GM23338 (cell line): ENCODE results near the gene SMIM28. TPM values are rescaled to one million over a fixed set of nuclear protein-coding genes. Genes with fewer than 3 reads are reported as not detected.

Source experiments
- EZH2phosphoT487 ChIP-seq: fragments of 200-600 bp; sonication (generic); IDR thresholded peaks from one replicate; pipeline ENCODE4 v1.8.1; 2018; ENCODE audit warnings: antibody characterized with exemption; ENCODE audit not compliant: unreplicated experiment
- JUNB ChIP-seq: IDR thresholded peaks from one replicate; pipeline ENCODE4 v1.6.1; 2016; ENCODE audit warnings: antibody characterized with exemption; ENCODE audit not compliant: unreplicated experiment
- NANOG ChIP-seq: IDR thresholded peaks from 2 replicates; pipeline ENCODE4 v1.6.1; 2016; ENCODE audit warnings: antibody characterized with exemption, borderline replicate concordance
- STAT1 ChIP-seq: IDR thresholded peaks from one replicate; pipeline ENCODE4 v1.6.1; 2016; ENCODE audit warnings: antibody characterized with exemption; ENCODE audit not compliant: unreplicated experiment
- ZNF114 ChIP-seq: fragments of 250-450 bp; sonication (Bioruptor Pico); IDR thresholded peaks from 2 replicates; pipeline ENCODE4 v1.5.0; 2020; ENCODE audit warnings: mild to moderate bottlenecking, moderate library complexity
- polyA plus RNA-seq: library from polyadenylated mRNA; unstranded; fragments of >200 nt; fragmentation: Nextera tagmentation; extraction: Ambion mirVana; gene quantifications from 2 replicates; pipeline ENCODE4 v1.2.1, GENCODE V29; 2016
- total RNA-seq: library from RNA; depleted of rRNA; stranded (reverse); fragments of >200 nt; shearing (Covaris generic); gene quantifications from 2 replicates; pipeline ENCODE4 v1.2.3, GENCODE V29; 2014
- TF ChIP-seq, protein P1 (sequence below): fragments of 250-450 bp; sonication (Bioruptor Pico); IDR thresholded peaks from 2 replicates; pipeline ENCODE4 v1.5.0; 2020; ENCODE audit warnings: mild to moderate bottlenecking, moderate library complexity
- TF ChIP-seq, protein P2 (sequence below): IDR thresholded peaks from 2 replicates; pipeline ENCODE4 v1.6.1; 2016; ENCODE audit warnings: antibody characterized with exemption
- TF ChIP-seq, protein P3 (sequence below), 2 experiments: fragments of 200-600 bp in 1 of 2; sonication (generic) in 1 of 2; conservative IDR thresholded peaks; 2 replicates each; pipeline versions ENCODE4 v1.5.1 to v1.6.1; 2016 to 2017; ENCODE audit warnings: antibody characterized with exemption in 2 of 2, low read depth in 2 of 2, mild to moderate bottlenecking in 2 of 2, moderate library complexity in 1 of 2

The SMIM28 gene
- total and polyA plus RNA-seq, 2 experiments from 2014 or later: not detected

DNA sequence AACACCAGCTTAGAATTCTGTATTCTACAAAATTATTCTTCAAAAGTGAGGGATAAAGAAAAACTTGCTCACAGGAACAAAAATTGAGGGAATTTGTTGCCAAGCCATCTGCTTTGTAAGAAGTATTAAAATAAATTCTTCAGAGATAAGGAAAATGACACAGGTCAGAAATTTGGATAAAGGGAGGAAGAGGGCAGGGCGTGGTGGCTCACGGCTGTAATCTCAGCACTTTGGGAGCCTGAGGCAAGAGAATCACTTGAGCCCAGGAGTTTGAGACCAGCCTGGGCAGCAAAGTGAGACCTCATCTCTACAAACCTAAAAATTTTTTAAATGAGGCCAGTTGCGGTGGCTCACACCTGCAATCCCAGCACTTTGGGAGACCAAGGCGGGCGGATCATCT, 11.8 kb downstream of the SMIM28 start (continued):
- TF ChIP-seq, protein P1, sequence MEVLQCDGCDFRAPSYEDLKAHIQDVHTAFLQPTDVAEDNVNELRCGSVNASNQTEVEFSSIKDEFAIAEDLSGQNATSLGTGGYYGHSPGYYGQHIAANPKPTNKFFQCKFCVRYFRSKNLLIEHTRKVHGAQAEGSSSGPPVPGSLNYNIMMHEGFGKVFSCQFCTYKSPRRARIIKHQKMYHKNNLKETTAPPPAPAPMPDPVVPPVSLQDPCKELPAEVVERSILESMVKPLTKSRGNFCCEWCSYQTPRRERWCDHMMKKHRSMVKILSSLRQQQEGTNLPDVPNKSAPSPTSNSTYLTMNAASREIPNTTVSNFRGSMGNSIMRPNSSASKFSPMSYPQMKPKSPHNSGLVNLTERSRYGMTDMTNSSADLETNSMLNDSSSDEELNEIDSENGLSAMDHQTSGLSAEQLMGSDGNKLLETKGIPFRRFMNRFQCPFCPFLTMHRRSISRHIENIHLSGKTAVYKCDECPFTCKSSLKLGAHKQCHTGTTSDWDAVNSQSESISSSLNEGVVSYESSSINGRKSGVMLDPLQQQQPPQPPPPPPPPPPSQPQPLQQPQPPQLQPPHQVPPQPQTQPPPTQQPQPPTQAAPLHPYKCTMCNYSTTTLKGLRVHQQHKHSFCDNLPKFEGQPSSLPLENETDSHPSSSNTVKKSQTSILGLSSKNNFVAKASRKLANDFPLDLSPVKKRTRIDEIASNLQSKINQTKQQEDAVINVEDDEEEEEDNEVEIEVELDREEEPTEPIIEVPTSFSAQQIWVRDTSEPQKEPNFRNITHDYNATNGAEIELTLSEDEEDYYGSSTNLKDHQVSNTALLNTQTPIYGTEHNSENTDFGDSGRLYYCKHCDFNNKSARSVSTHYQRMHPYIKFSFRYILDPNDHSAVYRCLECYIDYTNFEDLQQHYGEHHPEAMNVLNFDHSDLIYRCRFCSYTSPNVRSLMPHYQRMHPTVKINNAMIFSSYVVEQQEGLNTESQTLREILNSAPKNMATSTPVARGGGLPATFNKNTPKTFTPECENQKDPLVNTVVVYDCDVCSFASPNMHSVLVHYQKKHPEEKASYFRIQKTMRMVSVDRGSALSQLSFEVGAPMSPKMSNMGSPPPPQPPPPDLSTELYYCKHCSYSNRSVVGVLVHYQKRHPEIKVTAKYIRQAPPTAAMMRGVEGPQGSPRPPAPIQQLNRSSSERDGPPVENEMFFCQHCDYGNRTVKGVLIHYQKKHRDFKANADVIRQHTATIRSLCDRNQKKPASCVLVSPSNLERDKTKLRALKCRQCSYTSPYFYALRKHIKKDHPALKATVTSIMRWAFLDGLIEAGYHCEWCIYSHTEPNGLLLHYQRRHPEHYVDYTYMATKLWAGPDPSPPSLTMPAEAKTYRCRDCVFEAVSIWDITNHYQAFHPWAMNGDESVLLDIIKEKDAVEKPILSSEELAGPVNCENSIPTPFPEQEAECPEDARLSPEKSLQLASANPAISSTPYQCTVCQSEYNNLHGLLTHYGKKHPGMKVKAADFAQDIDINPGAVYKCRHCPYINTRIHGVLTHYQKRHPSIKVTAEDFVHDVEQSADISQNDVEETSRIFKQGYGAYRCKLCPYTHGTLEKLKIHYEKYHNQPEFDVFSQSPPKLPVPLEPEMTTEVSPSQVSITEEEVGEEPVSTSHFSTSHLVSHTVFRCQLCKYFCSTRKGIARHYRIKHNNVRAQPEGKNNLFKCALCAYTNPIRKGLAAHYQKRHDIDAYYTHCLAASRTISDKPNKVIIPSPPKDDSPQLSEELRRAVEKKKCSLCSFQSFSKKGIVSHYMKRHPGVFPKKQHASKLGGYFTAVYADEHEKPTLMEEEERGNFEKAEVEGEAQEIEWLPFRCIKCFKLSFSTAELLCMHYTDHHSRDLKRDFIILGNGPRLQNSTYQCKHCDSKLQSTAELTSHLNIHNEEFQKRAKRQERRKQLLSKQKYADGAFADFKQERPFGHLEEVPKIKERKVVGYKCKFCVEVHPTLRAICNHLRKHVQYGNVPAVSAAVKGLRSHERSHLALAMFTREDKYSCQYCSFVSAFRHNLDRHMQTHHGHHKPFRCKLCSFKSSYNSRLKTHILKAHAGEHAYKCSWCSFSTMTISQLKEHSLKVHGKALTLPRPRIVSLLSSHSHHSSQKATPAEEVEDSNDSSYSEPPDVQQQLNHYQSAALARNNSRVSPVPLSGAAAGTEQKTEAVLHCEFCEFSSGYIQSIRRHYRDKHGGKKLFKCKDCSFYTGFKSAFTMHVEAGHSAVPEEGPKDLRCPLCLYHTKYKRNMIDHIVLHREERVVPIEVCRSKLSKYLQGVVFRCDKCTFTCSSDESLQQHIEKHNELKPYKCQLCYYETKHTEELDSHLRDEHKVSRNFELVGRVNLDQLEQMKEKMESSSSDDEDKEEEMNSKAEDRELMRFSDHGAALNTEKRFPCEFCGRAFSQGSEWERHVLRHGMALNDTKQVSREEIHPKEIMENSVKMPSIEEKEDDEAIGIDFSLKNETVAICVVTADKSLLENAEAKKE: no peak
- no peak for TF ChIP-seq ZNF114 (CRISPR knock-in tag)
- TF ChIP-seq, protein P2, sequence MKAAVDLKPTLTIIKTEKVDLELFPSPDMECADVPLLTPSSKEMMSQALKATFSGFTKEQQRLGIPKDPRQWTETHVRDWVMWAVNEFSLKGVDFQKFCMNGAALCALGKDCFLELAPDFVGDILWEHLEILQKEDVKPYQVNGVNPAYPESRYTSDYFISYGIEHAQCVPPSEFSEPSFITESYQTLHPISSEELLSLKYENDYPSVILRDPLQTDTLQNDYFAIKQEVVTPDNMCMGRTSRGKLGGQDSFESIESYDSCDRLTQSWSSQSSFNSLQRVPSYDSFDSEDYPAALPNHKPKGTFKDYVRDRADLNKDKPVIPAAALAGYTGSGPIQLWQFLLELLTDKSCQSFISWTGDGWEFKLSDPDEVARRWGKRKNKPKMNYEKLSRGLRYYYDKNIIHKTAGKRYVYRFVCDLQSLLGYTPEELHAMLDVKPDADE: no peak
- TF ChIP-seq JUNB: no peak
- TF ChIP-seq, protein P3, sequence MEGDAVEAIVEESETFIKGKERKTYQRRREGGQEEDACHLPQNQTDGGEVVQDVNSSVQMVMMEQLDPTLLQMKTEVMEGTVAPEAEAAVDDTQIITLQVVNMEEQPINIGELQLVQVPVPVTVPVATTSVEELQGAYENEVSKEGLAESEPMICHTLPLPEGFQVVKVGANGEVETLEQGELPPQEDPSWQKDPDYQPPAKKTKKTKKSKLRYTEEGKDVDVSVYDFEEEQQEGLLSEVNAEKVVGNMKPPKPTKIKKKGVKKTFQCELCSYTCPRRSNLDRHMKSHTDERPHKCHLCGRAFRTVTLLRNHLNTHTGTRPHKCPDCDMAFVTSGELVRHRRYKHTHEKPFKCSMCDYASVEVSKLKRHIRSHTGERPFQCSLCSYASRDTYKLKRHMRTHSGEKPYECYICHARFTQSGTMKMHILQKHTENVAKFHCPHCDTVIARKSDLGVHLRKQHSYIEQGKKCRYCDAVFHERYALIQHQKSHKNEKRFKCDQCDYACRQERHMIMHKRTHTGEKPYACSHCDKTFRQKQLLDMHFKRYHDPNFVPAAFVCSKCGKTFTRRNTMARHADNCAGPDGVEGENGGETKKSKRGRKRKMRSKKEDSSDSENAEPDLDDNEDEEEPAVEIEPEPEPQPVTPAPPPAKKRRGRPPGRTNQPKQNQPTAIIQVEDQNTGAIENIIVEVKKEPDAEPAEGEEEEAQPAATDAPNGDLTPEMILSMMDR (conservative IDR thresholded peaks at IDR 0.05; ENCODE audit: low read depth in 2 of 2): no peak
- TF ChIP-seq NANOG: no peak
- TF ChIP-seq EZH2phosphoT487: no peak
- TF ChIP-seq STAT1: no peak
